LNCaP clone FGC (cell line): Measurements from ENCODE around the gene KIAA1217.

Experiments used
- DNase-seq: peaks from one replicate; pipeline ENCODE4 v3.0.0-alpha.2; 2011; ENCODE audit warnings: low read depth
- H3K4me3 ChIP-seq: 2 replicates; pipeline ENCODE4 v1.5.1; 2011; ENCODE audit warnings: mild to moderate bottlenecking, low read depth, low read length, control low read depth
- CTCF ChIP-seq: IDR thresholded peaks from 2 replicates; pipeline ENCODE4 v1.5.1; 2012; ENCODE audit warnings: mild to moderate bottlenecking; ENCODE audit not compliant: control insufficient read depth, insufficient read depth; ENCODE audit errors: extremely low read depth

The KIAA1217 gene

GRCh38 chr10:24174014-24174413, 34.9 kb upstream of the KIAA1217 start:
- TF ChIP-seq CTCF, result no peak
- no peak overlapping the region for H3K4me3 ChIP-seq
- no peak for DNase-seq

GRCh38 chr10:24176658-24177057, 32.3 kb upstream of the KIAA1217 start:
- H3K4me3 ChIP-seq, result no peak overlapping the region
- TF ChIP-seq CTCF, result no peak
- DNase-seq, result no peak

GRCh38 chr10:24177636-24178035, 31.3 kb upstream of the KIAA1217 start:
- TF ChIP-seq CTCF, result no peak
- DNase-seq, result no peak
- H3K4me3 ChIP-seq, result no peak overlapping the region

DNA sequence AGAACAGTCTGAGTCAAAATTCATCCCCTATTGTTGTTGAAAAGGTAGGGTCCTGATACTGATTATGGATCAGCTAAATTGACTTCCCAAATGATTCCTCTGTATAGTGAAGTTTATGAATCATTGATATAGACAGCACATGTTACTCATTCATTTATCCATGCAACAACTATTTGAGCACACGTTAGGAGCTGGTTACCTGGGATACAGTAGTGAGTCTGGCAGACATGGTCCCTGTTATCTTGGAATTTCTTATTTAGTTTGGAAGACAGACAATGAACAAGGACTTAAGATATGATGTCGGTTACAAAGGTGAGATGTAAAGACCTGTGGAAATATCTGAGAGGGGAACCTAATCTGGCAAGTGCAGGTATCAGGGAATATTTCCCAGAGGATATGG, 28.0 kb upstream of the KIAA1217 start:
- H3K4me3 ChIP-seq, result no peak overlapping the region
- no peak for TF ChIP-seq CTCF
- no peak for DNase-seq

- TF ChIP-seq CTCF, result no peak
- no peak overlapping the region for H3K4me3 ChIP-seq
- no peak for DNase-seq
Measured at GRCh38 chr10:24184455-24184854, 24.5 kb upstream of the KIAA1217 start.

DNA sequence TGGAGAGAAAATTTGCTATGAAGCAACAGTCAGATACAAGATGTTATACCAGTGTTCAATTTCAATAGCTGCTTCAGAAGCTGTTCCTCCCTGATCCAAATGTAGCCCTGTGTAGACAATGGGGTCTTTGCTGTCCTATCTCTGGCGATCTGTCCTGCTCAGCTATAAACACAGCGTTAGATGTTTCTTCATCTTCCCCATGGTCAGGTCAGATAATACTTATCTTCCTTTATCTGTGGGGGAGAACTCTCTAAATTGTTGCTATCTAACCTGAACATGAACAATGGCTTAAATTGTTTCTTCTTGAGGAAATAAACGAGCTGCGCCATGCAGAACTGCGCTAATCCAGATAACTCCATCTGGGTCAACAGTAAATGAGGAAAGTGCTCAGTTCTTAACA, 15.6 kb upstream of the KIAA1217 start:
- no peak overlapping the region for H3K4me3 ChIP-seq
- no peak for TF ChIP-seq CTCF
- no peak for DNase-seq

DNA sequence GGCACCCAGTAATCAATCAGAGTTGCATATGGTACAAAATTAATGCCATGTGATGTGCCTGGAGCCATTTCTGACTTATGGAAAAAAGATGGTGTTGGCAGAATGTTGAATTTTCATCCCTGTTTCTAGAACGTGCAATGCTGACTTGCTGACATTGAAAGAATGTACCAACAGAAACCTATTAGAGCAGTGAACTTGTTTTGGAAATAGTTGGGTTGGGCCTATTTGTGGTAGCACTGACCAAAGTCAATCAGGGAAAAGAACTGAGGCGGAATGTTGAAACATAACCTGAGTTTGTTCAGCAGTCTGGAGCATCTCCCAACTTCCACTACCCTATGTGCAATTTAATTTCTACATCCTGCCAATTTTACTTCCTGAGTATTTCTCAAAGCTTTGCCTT, 11.7 kb upstream of the KIAA1217 start:
- no peak overlapping the region for H3K4me3 ChIP-seq
- DNase-seq, result no peak
- no peak for TF ChIP-seq CTCF
